Tibial artery (tissue), 4 donors: ENCODE results near the gene DYRK1A.

ENCODE experiments used
- DNase-seq, 2 donors: peaks; one replicate each; pipeline ENCODE4 v3.0.0-alpha.2; 2019
- H3K27ac ChIP-seq, 2 donors: fragments of 200-600 bp; sonication (generic) in 1 of 2; 1 replicate in 1 of 2; 2 replicates in 1 of 2; pipeline ENCODE4 v1.5.1; 2018 to 2019; ENCODE audit warnings: mild to moderate bottlenecking in 1 of 2
- H3K27me3 ChIP-seq, 2 donors: fragments of 200-600 bp; sonication (generic) in 1 of 2; one replicate each; pipeline versions ENCODE4 v1.5.1 to v1.6.0; 2016 to 2019
- H3K36me3 ChIP-seq, 3 donors: fragments of 200-600 bp; sonication (generic) in 2 of 3; one replicate each; pipeline ENCODE4 v1.5.1; 2016 to 2019; ENCODE audit warnings: mild to moderate bottlenecking in 2 of 3
- H3K4me1 ChIP-seq, 4 donors: fragments of 200-600 bp; sonication (generic) in 2 of 4; 1 replicate in 3 of 4; 2 replicates in 1 of 4; pipeline ENCODE4 v1.5.1; 2016 to 2019
- H3K4me3 ChIP-seq, 2 donors: fragments of 200-600 bp; sonication (generic) in 1 of 2; 1 replicate in 1 of 2; 2 replicates in 1 of 2; pipeline ENCODE4 v1.5.1; 2018 to 2019; ENCODE audit warnings: mild to moderate bottlenecking in 2 of 2
- H3K9me3 ChIP-seq, 3 donors: fragments of 200-600 bp; sonication (generic) in 1 of 3; one replicate each; pipeline ENCODE4 v1.5.1; 2016 to 2019
- CTCF ChIP-seq, 2 experiments: fragments of 200-600 bp in 1 of 2; fragments of 450-650 bp in 1 of 2; IDR thresholded peaks; one replicate each; pipeline ENCODE4 v1.5.1; 2017 to 2019; ENCODE audit warnings: antibody characterized with exemption in 2 of 2, mild to moderate bottlenecking in 1 of 2, moderate library complexity in 1 of 2
- intact Hi-C: fragments of 100-400 bp; cut with DNase I; formaldehyde crosslinking; loops from one replicate; pipeline ENCODE4 v1.15.0; 2023; ENCODE audit warnings: low total_unique reads

DYRK1A gene

GRCh38 chr21:37502947-37503346 lies 136.4 kb downstream of the DYRK1A start:
- peaks cover 0 to 6% (median 4%) of the 10 kb centered on the region in 3 donors for H3K9me3 ChIP-seq
- no peak overlapping the region for H3K4me3 ChIP-seq
- no peak overlapping the region for H3K27ac ChIP-seq
- TF ChIP-seq CTCF (IDR thresholded peaks at IDR 0.05): no peak
- intact Hi-C loops: no loop called here
- H3K4me1 ChIP-seq: no peaks in the 10 kb centered on the region
- no peaks in the 10 kb centered on the region for H3K27me3 ChIP-seq
- H3K36me3 ChIP-seq: peaks cover 48 to 56% (median 49%) of the 10 kb centered on the region in 3 donors
- no peak for DNase-seq

DNA sequence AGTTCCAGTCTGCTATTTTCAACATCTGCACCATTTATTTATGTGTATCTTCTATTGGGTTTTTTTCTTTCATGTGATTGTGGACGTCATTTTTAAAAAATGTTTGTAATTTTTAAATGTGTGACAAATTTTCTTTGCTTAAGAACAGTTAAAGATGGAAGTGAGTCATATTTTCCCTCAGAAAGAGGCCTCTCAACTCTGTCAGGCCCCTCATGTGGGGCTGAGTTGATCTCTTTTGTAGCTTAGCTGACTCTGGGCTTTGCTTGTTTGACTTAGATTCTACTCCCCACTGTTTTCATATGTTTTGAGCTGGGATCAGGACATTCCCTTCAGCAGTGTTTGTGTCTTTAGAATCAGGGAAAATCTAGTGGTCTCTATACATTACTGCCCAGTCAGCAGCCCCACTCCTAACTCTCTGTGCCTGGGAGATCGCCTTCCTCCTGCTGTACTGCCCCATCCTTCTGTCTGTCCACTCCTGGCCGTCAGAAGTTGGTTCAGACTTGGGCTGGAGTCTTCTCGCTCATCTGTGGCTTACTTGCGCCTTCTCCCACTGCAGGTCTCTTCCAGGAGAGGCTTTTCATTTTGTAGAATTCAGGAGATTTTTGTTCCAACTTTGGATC lies 137.4 kb downstream of the DYRK1A start:
- Histone ChIP-seq H3K4me3 (no peak overlapping the region), H3K36me3 (peaks cover 57 to 66% (median 57%) of the 10 kb centered on the region in 3 donors), H3K4me1 (no peaks in the 10 kb centered on the region), H3K27ac (no peak overlapping the region), H3K27me3 (no peaks in the 10 kb centered on the region), H3K9me3 (peaks cover 0 to 6% (median 4%) of the 10 kb centered on the region in 3 donors)
- DNase-seq: no peak
- no peak for TF ChIP-seq CTCF (IDR thresholded peaks at IDR 0.05)
- intact Hi-C loops: no loop called here

GRCh38 chr21:37505963-37506362 lies 139.4 kb downstream of the DYRK1A start:
- no peaks in the 10 kb centered on the region for H3K4me1 ChIP-seq
- H3K27me3 ChIP-seq: no peaks in the 10 kb centered on the region
- H3K9me3 ChIP-seq: peaks cover 0 to 6% (median 4%) of the 10 kb centered on the region in 3 donors
- intact Hi-C loops: no loop called here
- DNase-seq: no peak
- no peak for TF ChIP-seq CTCF (IDR thresholded peaks at IDR 0.05)
- no peak overlapping the region for H3K4me3 ChIP-seq
- peaks cover 64 to 82% (median 76%) of the 10 kb centered on the region in 3 donors for H3K36me3 ChIP-seq
- no peak overlapping the region for H3K27ac ChIP-seq

- H3K4me3 ChIP-seq: no peak overlapping the region
- H3K9me3 ChIP-seq: peaks cover 0 to 6% (median 4%) of the 10 kb centered on the region in 3 donors
- intact Hi-C loops: no loop called here
- H3K36me3 ChIP-seq: peaks cover 68 to 95% (median 90%) of the 10 kb centered on the region in 3 donors
- no peaks in the 10 kb centered on the region for H3K4me1 ChIP-seq
- no peaks in the 10 kb centered on the region for H3K27me3 ChIP-seq
- no peak for TF ChIP-seq CTCF (IDR thresholded peaks at IDR 0.05)
- no peak overlapping the region for H3K27ac ChIP-seq
- DNase-seq: no peak
Measured at GRCh38 chr21:37507716-37508115, 141.1 kb downstream of the DYRK1A start.

- no peak for TF ChIP-seq CTCF (IDR thresholded peaks at IDR 0.05)
- H3K9me3 ChIP-seq: peaks cover 0 to 2% (median under 1%) of the 10 kb centered on the region in 3 donors
- H3K4me1 ChIP-seq: no peaks in the 10 kb centered on the region
- H3K27me3 ChIP-seq: no peaks in the 10 kb centered on the region
- H3K36me3 ChIP-seq: peaks cover 68 to 95% (median 90%) of the 10 kb centered on the region in 3 donors
- no peak for DNase-seq
- no peak overlapping the region for H3K27ac ChIP-seq
- intact Hi-C loops: no loop called here
- no peak overlapping the region for H3K4me3 ChIP-seq
Measured at GRCh38 chr21:37508341-37508740, 141.8 kb downstream of the DYRK1A start.
